Parathyroid adenoma (tissue), 2 donors: Measurements from ENCODE around the gene CDC14A.

Source experiments
- H2AFZ ChIP-seq: fragments of 300-600 bp; sonication (generic); one replicate; pipeline ENCODE4 v1.7.0; 2017; ENCODE audit warnings: antibody characterized with exemption, mild to moderate bottlenecking
- H3K27ac ChIP-seq: fragments of 300-600 bp; sonication (generic); one replicate; pipeline ENCODE4 v1.7.0; 2017
- H3K27me3 ChIP-seq: fragments of 300-600 bp; sonication (generic); one replicate; pipeline ENCODE4 v1.7.0; 2017; ENCODE audit warnings: low read length; ENCODE audit not compliant: control insufficient read depth, insufficient read depth
- H3K36me3 ChIP-seq: fragments of 300-600 bp; sonication (generic); one replicate; pipeline ENCODE4 v1.7.0; 2017; ENCODE audit warnings: low read length; ENCODE audit not compliant: control insufficient read depth, insufficient read depth
- H3K4me1 ChIP-seq: fragments of 300-600 bp; sonication (generic); one replicate; pipeline ENCODE4 v1.7.0; 2017; ENCODE audit warnings: control low read depth
- H3K4me2 ChIP-seq: fragments of 300-600 bp; sonication (generic); one replicate; pipeline ENCODE4 v1.7.0; 2017; ENCODE audit warnings: low read length
- H3K4me3 ChIP-seq: fragments of 300-600 bp; sonication (generic); one replicate; pipeline ENCODE4 v1.7.0; 2017; ENCODE audit warnings: low read depth, low read length
- H3K79me2 ChIP-seq: fragments of 300-600 bp; sonication (generic); one replicate; pipeline ENCODE4 v1.7.0; 2017; ENCODE audit warnings: control low read depth
- H3K9ac ChIP-seq: fragments of 300-600 bp; sonication (generic); one replicate; pipeline ENCODE4 v1.7.0; 2017; ENCODE audit warnings: mild to moderate bottlenecking
- H3K9me3 ChIP-seq: fragments of 300-600 bp; sonication (generic); one replicate; pipeline ENCODE4 v1.7.0; 2017; ENCODE audit warnings: low read length; ENCODE audit not compliant: control insufficient read depth
- TF ChIP-seq, protein P1 (sequence below): fragments of 300-600 bp; sonication (generic); IDR thresholded peaks from one replicate; pipeline ENCODE4 v1.7.0; 2017; ENCODE audit warnings: antibody characterized with exemption, mild to moderate bottlenecking
- donor health status: primary hyperparathyroidism.

Gene CDC14A

DNA sequence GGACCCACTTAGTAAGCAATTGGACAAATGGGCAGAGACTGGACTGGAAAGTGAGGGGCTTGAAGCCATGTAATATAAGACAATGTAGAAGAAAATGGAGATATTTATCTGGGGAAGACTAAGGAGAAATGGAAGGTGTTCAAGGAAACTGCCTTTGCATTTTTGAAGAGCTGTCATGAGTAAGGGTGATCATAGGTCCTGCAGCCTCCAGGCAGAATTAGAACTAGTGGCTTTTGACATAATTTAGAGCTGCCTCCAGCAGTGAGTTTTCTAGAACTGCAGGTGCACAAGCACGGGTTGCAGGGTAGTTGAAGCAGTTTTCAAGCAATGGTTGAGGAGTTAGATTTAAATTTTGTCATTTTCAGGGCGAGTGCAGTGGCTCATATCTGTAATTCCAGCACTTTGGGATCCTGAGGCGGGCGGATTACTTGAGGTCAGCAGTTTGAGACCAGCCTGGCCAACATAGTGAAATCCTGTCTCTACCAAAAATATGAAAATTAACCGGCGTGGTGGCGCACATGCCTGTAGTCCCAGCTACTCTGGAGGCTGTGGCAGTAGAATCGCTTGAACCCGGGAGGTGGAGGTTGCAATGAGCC lies 3.7 kb upstream of the CDC14A start:
- H3K79me2 ChIP-seq: no peaks in the 10 kb centered on the region
- H2AFZ ChIP-seq: no peak overlapping the region
- no peaks in the 10 kb centered on the region for H3K4me1 ChIP-seq
- H3K9ac ChIP-seq: no peak overlapping the region
- H3K27me3 ChIP-seq: no peaks in the 10 kb centered on the region
- no peak overlapping the region for H3K4me3 ChIP-seq
- TF ChIP-seq, protein P1, sequence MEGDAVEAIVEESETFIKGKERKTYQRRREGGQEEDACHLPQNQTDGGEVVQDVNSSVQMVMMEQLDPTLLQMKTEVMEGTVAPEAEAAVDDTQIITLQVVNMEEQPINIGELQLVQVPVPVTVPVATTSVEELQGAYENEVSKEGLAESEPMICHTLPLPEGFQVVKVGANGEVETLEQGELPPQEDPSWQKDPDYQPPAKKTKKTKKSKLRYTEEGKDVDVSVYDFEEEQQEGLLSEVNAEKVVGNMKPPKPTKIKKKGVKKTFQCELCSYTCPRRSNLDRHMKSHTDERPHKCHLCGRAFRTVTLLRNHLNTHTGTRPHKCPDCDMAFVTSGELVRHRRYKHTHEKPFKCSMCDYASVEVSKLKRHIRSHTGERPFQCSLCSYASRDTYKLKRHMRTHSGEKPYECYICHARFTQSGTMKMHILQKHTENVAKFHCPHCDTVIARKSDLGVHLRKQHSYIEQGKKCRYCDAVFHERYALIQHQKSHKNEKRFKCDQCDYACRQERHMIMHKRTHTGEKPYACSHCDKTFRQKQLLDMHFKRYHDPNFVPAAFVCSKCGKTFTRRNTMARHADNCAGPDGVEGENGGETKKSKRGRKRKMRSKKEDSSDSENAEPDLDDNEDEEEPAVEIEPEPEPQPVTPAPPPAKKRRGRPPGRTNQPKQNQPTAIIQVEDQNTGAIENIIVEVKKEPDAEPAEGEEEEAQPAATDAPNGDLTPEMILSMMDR: no peak
- no peak overlapping the region for H3K4me2 ChIP-seq
- H3K9me3 ChIP-seq: no peaks in the 10 kb centered on the region
- no peak overlapping the region for H3K27ac ChIP-seq
- no peaks in the 10 kb centered on the region for H3K36me3 ChIP-seq

DNA sequence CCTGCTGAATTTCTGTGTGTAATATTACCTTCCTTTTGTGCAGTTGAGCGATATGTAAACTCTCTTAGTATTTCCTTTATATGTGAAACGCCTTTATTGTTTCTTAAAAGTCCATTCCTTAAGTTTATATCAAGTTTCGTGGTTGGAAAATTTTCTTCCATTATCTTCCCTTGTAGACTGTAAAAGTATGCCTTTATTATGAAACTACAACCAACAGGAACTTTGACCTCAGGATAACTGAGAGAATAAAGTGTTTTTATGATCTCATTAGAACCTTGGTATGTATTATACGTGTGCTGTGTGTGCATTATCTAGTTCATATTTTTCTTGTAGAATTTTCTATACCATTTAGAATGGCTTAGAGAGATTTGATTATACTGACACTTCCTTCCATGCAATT lies 3.1 kb upstream of the CDC14A start:
- Histone ChIP-seq H2AFZ (no peak overlapping the region), H3K4me3 (no peak overlapping the region), H3K4me2 (no peak overlapping the region), H3K9me3 (no peaks in the 10 kb centered on the region), H3K27ac (no peak overlapping the region), H3K79me2 (no peaks in the 10 kb centered on the region), H3K36me3 (no peaks in the 10 kb centered on the region), H3K27me3 (no peaks in the 10 kb centered on the region), H3K4me1 (no peaks in the 10 kb centered on the region), H3K9ac (no peak overlapping the region)
- TF ChIP-seq, protein P1: no peak

DNA sequence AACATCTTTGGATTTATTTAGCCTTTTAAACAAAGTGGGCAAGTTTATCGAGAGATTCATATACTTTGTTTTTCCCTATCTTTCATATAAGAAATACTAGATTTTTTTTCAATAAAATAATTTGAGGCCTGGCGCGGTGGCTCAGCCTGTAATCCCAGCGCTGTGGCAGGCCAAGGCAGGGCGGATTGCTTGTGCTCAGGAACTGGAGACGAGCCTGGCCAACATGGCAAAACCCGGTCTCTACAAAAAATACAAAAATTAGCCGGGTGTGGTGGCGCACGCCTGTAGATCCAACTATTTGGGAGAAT lies 1.6 kb upstream of the CDC14A start:
- Histone ChIP-seq H3K4me1 (no peaks in the 10 kb centered on the region), H3K27me3 (no peaks in the 10 kb centered on the region), H3K4me2 (peak overlapping the region; percentile 62), H2AFZ (peak overlapping the region; percentile 95), H3K27ac (peak overlapping the region; percentile 86), H3K9ac (no peak overlapping the region), H3K9me3 (no peaks in the 10 kb centered on the region), H3K79me2 (no peaks in the 10 kb centered on the region), H3K36me3 (no peaks in the 10 kb centered on the region), H3K4me3 (no peak overlapping the region)
- TF ChIP-seq, protein P1: no peak

DNA sequence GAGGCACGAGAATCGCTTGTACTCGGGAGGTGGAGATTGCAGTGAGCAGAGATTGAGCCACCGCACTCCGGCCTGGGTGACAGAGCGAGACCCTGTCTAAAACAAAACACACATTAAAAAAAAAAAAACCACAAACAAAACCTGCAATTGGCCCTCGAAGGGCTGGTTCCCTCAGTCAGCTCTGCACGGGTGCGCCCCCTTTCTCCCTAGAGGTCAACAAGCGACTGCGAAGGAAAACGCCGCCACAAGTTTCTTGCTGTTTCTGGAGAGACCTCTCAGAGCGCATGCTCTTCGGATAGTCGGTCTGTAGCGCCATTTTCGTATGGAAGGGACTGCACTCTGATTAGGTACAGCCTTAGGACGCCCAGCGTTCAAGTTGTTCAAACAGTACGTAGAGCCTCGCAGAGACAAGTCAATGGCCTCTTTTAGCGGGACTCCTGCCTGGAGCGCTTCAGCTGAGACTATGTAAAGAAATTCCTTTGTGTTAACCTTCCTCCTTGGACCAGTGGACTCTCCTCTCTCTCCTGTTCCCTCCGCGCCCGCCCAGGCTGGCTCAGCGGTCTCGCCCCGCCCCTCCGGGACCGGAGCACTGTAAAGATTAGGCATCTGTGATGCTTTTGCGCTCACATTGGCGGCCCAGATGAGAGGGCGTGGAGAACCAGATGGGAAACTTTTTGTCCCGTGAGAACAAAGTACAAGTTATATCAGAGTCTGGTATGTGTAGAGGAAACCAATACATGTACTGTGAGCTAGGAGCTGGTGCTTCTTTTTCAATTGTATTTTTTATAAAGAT lies 1.0 kb upstream of the CDC14A start:
- Histone ChIP-seq H3K4me2 (peak overlapping the region; percentile 62), H3K36me3 (no peaks in the 10 kb centered on the region), H3K79me2 (no peaks in the 10 kb centered on the region), H2AFZ (peak overlapping the region; percentile 95), H3K4me1 (no peaks in the 10 kb centered on the region), H3K9ac (no peak overlapping the region), H3K4me3 (peak overlapping the region; percentile 84), H3K27me3 (no peaks in the 10 kb centered on the region), H3K9me3 (no peaks in the 10 kb centered on the region), H3K27ac (peak overlapping the region; percentile 86)
- TF ChIP-seq, protein P1: no peak
